ENCODE results near the gene PROZ.
"Not testable (repeated sequence)": the region's sequence is repeated elsewhere in the genome, so short reads cannot be mapped to it uniquely, and the experiment has no call there.

PROZ gene

DNA sequence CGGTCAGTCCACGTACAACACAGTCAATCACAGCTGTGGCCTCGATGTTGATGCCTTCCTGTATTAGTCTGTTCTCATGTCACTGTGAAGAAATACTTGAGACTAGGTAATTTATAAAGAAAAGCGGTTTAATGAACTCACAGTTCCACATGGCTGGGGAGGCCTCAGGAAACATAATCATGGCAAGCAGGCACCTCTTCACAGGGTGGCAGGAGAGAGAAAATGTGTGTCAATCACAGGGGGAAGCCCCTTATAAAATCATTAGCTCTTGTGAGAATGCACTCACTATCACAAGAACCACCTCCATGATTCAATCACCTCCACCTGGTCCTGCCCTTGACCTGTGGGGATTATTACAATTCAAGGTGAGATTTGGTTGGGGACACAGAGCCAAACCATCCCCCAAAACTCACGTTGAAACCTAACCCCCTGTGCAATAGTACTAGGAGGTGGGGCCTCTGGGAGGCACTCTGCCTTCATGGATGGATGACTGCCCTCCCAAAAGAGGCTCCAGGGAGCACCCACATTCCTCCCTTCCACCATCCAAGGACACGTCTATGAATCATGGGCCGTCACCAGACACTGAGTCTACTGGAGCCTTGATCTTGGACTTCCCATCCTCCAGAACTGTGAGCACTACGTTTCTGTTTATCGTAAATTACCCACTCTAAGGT is 2.3 kb upstream of the PROZ start:
- no peak for TF ChIP-seq CTCF (IDR thresholded peaks at IDR 0.05; ENCODE audit: extremely low read depth, insufficient read depth, missing control alignments)
- in situ Hi-C loops (cut with MboI; ENCODE audit: low pct_unique_long_range_greater_than_20kb, low sequenced_read_pairs, unreplicated experiment) = no loop called here
- DNase-seq (ENCODE audit: low spot score) = no peak

DNA sequence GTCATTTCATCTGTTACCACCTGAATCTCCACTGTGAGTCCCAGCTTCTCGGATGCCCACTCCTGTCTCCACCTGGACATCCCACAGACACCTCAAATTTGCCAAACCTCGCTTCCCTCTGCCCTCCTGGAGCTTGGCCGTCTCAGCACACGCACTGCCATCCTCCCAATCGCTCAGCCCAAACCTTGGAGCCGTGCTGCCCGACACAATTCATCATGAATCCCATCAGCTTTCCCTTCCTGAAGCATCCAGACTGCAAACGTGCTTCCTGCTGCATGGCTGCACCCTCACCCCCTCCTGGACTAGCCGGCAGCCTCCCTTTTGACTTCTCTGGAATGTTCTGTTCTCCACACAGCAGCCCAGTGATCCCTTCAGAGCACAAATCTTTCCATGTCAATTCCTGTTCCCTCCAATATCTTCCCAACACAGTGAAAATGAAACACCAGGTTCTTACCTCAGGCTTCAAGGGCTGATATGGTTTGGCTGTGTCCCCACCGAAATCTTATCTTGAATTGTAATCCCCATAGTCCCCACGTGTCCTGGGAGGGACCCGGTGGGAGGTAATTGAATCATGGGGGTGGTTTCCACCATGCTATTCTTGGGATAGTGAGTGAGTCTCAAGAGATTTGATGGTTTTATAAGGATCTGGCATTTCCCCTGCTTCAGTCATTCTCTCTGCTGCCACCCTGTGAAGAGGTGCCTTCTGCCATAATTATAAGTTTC is 1.1 kb upstream of the PROZ start:
- no peak for TF ChIP-seq CTCF (IDR thresholded peaks at IDR 0.05; ENCODE audit: extremely low read depth, insufficient read depth, missing control alignments)
- in situ Hi-C loops (cut with MboI; ENCODE audit: low pct_unique_long_range_greater_than_20kb, low sequenced_read_pairs, unreplicated experiment) = no loop called here
- no peak for DNase-seq (ENCODE audit: low spot score)

DNA sequence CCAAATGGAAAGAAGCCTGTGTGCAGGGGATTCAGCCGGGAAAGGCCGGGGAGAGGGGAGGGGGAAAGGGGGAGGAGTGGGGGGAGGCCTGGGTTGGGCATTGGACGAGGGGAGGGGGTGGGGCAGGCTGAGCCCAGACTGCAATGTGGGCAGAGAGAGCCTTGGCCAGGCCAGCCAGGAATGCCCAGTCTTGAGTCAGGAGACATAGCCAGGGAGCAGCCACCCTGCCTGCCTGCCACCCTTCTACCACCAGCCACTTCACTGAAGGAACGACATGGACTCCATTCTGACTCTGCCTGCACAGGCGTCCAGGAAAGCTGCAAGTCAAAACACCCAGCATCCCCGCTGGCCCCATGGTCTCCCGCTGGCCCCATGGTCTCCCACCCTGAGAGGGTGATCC is 498 bp downstream of the PROZ start:
- DNase-seq (ENCODE audit: low spot score) = no peak
- in situ Hi-C loops (cut with MboI; ENCODE audit: low pct_unique_long_range_greater_than_20kb, low sequenced_read_pairs, unreplicated experiment) = no loop called here
- no peak for TF ChIP-seq CTCF (IDR thresholded peaks at IDR 0.05; ENCODE audit: extremely low read depth, insufficient read depth, missing control alignments)

- in situ Hi-C loops (cut with MboI; ENCODE audit: low pct_unique_long_range_greater_than_20kb, low sequenced_read_pairs, unreplicated experiment) = no loop called here
- no peak for TF ChIP-seq CTCF (IDR thresholded peaks at IDR 0.05; ENCODE audit: extremely low read depth, insufficient read depth, missing control alignments)
These were observed 1.3 kb downstream of the PROZ start for GRCh38 chr13:113159701-113160100.

DNA sequence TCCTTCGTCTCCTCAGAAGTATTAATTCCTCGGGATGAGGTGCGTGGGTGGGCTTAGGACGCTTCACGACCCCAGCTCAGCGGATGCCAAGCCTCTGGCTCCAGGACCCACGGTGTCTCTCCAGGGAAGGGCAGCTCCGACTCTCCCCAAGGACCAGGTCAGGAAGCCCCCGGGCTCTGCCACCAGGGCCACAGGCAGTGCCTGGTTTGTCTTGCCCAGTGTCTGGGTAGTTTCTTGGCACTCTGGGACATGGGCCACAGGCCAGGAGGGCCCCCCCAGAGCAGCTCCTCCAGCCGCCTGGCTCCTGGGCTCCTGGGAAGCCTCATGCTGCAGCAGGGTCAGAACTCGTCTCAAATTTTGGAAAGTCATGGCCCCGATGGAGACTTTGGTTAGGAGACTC is 2.5 kb downstream of the PROZ start:
- no peak for DNase-seq (ENCODE audit: low spot score)
- in situ Hi-C loops (cut with MboI; ENCODE audit: low pct_unique_long_range_greater_than_20kb, low sequenced_read_pairs, unreplicated experiment) = no loop called here
- TF ChIP-seq CTCF (IDR thresholded peaks at IDR 0.05; ENCODE audit: extremely low read depth, insufficient read depth, missing control alignments) = no peak

More at GRCh38 chr13:113159701-113160100, 1.3 kb downstream of the PROZ start:
- DNase-seq (ENCODE audit: low spot score) = no peak

DNA sequence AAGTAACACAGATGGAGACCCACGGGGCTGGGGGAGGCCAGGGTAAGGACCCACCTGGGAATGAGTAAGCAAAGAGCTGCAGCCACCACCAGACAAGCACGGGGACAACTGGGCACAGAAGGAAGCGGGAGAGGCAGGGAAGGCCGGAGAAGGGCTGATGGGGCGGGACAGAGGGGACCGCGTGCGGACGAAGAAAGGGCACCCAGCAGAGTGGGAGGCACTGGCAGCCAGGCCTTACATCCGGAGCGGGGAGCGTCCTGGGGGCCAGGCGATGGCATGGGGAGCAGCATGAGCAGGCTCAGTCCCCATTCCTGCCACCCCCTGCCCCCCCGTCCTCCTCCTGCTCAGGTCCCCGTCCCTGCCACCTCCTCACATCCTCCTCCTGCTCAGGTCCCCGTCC is 3.0 kb downstream of the PROZ start:
- in situ Hi-C loops (cut with MboI; ENCODE audit: low pct_unique_long_range_greater_than_20kb, low sequenced_read_pairs, unreplicated experiment) = no loop called here
- no peak for DNase-seq (ENCODE audit: low spot score)
- TF ChIP-seq CTCF (IDR thresholded peaks at IDR 0.05; ENCODE audit: extremely low read depth, insufficient read depth, missing control alignments) = no peak

- in situ Hi-C loops (cut with MboI; ENCODE audit: low pct_unique_long_range_greater_than_20kb, low sequenced_read_pairs, unreplicated experiment); DNase-seq (ENCODE audit: low spot score): not testable (repeated sequence)
These were observed 3.5 kb downstream of the PROZ start for GRCh38 chr13:113161975-113162374.
